A673 (cell line): Measurements from ENCODE around the gene ABCA9. TPM values are rescaled to one million over a fixed set of nuclear protein-coding genes. Genes with fewer than 3 reads are reported as not detected.

Experiments used
- BruUV-seq: library from RNA; stranded (reverse); fragments of 400-500 nt; replicated peaks from 2 replicates; lab custom pipeline; 2021; lab: Mats Ljungman, UMichigan
- CTCF ChIA-PET: fragments of 300-600 bp; sonication (Branson Sonifier 250); formaldehyde crosslinking; loops from one replicate; lab custom pipeline; 2022; ENCODE audit warnings: antibody characterized with exemption; lab: Charles Lee
- POLR2A ChIA-PET: fragments of 300-600 bp; sonication (Branson Sonifier 250); formaldehyde crosslinking; loops from one replicate; lab custom pipeline; 2022; ENCODE audit warnings: antibody characterized with exemption; ENCODE audit not compliant: low non-redundant PET; lab: Charles Lee
- DNase-seq: peaks from one replicate; pipeline ENCODE4 v3.0.0-alpha.2; 2015; ENCODE audit warnings: low spot score
- H3K27ac ChIP-seq: fragments of 200-600 bp; sonication (generic); 2 replicates; pipeline ENCODE4 v1.5.1; 2016; ENCODE audit warnings: mixed run types, low read depth, mild to moderate bottlenecking, mixed read lengths, antibody characterized with exemption, low read length; ENCODE audit not compliant: poor library complexity, severe bottlenecking
- H3K27me3 ChIP-seq: fragments of 200-600 bp; sonication (generic); replicated peaks from 2 replicates; pipeline ENCODE4 v1.6.1; 2017; ENCODE audit warnings: mixed run types, low read depth, mild to moderate bottlenecking, mixed read lengths, antibody characterized with exemption, low read length; ENCODE audit not compliant: insufficient read depth, poor library complexity
- H3K36me3 ChIP-seq: fragments of 200-600 bp; sonication (generic); 2 replicates; pipeline ENCODE4 v1.6.1; 2016; ENCODE audit warnings: mixed run types, mild to moderate bottlenecking, mixed read lengths, antibody characterized with exemption, low read length; ENCODE audit not compliant: insufficient read depth, poor library complexity, severe bottlenecking
- H3K4me1 ChIP-seq: fragments of 200-600 bp; sonication (generic); 2 replicates; pipeline ENCODE4 v1.6.1; 2017; ENCODE audit warnings: mixed run types, mild to moderate bottlenecking, mixed read lengths, antibody characterized with exemption, low read length; ENCODE audit not compliant: insufficient read depth, poor library complexity, severe bottlenecking
- H3K4me3 ChIP-seq: fragments of 200-600 bp; sonication (generic); 2 replicates; pipeline ENCODE4 v1.5.1; 2016; ENCODE audit warnings: low read depth, mixed run types, mild to moderate bottlenecking, mixed read lengths, low read length; ENCODE audit not compliant: poor library complexity, severe bottlenecking
- H3K9me3 ChIP-seq: fragments of 200-600 bp; sonication (generic); 2 replicates; pipeline ENCODE4 v1.6.1; 2016; ENCODE audit warnings: mixed run types, low read depth, mild to moderate bottlenecking, mixed read lengths, antibody characterized with exemption, low read length; ENCODE audit not compliant: poor library complexity, severe bottlenecking
- EZH2 ChIP-seq: fragments of 200-600 bp; sonication (generic); IDR thresholded peaks from 2 replicates; pipeline ENCODE4 v1.6.1; 2017; ENCODE audit warnings: borderline replicate concordance, low read depth, mild to moderate bottlenecking, mixed read lengths, antibody characterized with exemption, low read length; ENCODE audit not compliant: poor library complexity, severe bottlenecking
- intact Hi-C: fragments of 100-400 bp; cut with micrococcal nuclease; formaldehyde crosslinking; loops from one replicate; pipeline ENCODE4 v1.10.0; 2022; ENCODE audit not compliant: unreplicated experiment
- total RNA-seq: library from RNA; stranded (reverse); gene quantifications from 2 replicates; pipeline ENCODE4 v1.2.3, GENCODE V29; 2021
- TF ChIP-seq, protein P1 (sequence below): fragments of 300-800, 200-600 bp; sonication (generic); conservative IDR thresholded peaks from 2 replicates; pipeline ENCODE4 v1.5.1; 2017; ENCODE audit warnings: low read depth, mild to moderate bottlenecking, antibody characterized with exemption, low read length, moderate library complexity, mixed read lengths

The ABCA9 gene
- total RNA-seq, 1 experiment from 2014 or later = 1.4 TPM

DNA sequence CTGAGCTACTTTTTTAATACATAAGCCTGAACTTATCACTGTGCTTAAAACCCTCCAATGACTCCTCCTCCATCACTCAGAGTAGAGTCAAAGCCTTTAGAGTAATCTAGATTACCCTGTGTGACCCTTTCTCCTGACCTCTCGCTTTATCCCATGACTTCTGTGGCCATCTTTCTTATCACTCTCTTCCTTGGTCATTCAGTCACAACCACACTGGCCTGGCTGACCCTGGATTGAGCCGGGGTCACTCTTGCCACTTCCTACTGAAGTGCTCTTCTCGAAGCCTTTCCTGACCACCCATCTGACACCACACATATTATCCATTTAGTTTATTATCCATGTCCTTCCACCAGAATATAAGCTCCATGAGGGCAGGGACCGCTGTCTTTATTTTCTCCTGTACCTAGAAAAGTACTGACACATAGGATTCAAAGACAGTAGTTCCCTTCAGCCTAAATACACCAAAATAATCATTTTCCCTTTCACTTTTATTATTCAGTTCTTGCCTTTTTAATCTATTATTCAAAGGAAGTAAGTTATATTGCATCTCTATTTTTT lies 28.0 kb upstream of the ABCA9 start:
- H3K4me1 ChIP-seq = no peaks in the 10 kb centered on the region
- no peak overlapping the region for H3K27ac ChIP-seq
- ChIA-PET POLR2A (no interaction called here), CTCF (interaction anchor here (0.5 kb wide), 1 partner anchor 107 kb away, joined by 4 read pairs; no protein-coding TSS in a partner anchor)
- no peaks in the 10 kb centered on the region for H3K36me3 ChIP-seq
- no peak for DNase-seq
- H3K27me3 ChIP-seq = no peaks in the 10 kb centered on the region
- peaks cover 2% of the 10 kb centered on the region for H3K9me3 ChIP-seq
- intact Hi-C loops = no loop called here
- BruUV-seq = no TSS peak
- no peak overlapping the region for H3K4me3 ChIP-seq
- no peak for TF ChIP-seq EZH2
- TF ChIP-seq, protein P1, sequence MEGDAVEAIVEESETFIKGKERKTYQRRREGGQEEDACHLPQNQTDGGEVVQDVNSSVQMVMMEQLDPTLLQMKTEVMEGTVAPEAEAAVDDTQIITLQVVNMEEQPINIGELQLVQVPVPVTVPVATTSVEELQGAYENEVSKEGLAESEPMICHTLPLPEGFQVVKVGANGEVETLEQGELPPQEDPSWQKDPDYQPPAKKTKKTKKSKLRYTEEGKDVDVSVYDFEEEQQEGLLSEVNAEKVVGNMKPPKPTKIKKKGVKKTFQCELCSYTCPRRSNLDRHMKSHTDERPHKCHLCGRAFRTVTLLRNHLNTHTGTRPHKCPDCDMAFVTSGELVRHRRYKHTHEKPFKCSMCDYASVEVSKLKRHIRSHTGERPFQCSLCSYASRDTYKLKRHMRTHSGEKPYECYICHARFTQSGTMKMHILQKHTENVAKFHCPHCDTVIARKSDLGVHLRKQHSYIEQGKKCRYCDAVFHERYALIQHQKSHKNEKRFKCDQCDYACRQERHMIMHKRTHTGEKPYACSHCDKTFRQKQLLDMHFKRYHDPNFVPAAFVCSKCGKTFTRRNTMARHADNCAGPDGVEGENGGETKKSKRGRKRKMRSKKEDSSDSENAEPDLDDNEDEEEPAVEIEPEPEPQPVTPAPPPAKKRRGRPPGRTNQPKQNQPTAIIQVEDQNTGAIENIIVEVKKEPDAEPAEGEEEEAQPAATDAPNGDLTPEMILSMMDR = no peak

DNA sequence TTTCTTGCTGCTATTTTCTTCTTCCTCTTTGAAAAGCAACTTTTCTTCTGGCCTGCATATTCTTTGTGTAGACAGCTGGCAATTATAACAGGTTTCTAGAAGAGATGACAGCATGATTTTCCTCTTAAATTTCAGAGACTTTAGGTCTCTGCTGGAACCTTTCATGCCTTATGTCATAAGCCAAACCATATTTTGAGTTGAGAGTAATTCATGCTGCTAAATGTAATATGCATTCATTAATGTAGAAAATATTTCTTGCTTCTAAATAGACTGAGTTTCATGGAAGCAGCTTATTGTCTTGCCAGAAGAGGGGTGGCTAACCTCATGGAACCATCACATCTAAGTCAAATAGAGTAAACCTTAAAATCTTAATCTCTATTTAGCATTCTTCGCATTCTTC lies 25.9 kb upstream of the ABCA9 start:
- H3K4me1 ChIP-seq = no peaks in the 10 kb centered on the region
- no peaks in the 10 kb centered on the region for H3K36me3 ChIP-seq
- BruUV-seq = no TSS peak
- no peak overlapping the region for H3K4me3 ChIP-seq
- TF ChIP-seq, protein P1 = no peak
- TF ChIP-seq EZH2 = no peak
- H3K9me3 ChIP-seq = peaks cover 14% of the 10 kb centered on the region
- ChIA-PET CTCF (no interaction called here), POLR2A (interaction anchor here (0.9 kb wide), 1 partner anchor 199 kb away, joined by 3 read pairs; no protein-coding TSS in a partner anchor)
- H3K27ac ChIP-seq = no peak overlapping the region
- no peak for DNase-seq
- no peaks in the 10 kb centered on the region for H3K27me3 ChIP-seq
- intact Hi-C loops = no loop called here

DNA sequence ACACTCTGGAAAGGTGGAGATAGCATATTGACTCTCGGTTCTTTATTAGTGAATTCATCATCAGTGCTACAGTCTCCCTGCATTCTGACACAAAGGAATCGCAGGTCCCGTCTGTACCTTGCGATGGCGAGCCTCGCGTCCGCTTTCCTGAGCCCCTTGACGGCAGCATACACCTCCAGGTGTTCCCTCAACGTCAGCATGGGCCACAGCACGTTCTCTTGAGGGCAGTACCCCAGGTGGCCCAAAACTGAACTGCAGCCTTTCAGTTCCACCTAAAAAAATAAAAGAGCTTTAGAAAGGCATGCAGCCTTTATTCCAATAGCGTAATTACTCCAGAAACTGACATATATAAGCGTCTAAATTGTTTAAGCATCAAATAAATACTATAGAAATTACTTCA lies 24.2 kb upstream of the ABCA9 start:
- no TSS peak for BruUV-seq
- DNase-seq = no peak
- H3K4me3 ChIP-seq = no peak overlapping the region
- H3K9me3 ChIP-seq = peaks cover 14% of the 10 kb centered on the region
- ChIA-PET CTCF (no interaction called here), POLR2A (no interaction called here)
- H3K4me1 ChIP-seq = no peaks in the 10 kb centered on the region
- no peaks in the 10 kb centered on the region for H3K36me3 ChIP-seq
- H3K27ac ChIP-seq = no peak overlapping the region
- TF ChIP-seq, protein P1 = peak; percentile 33; the same call in 1 of the 2 replicates
- TF ChIP-seq EZH2 = no peak
- H3K27me3 ChIP-seq = no peaks in the 10 kb centered on the region
- intact Hi-C loops = no loop called here
